ENCODE measurements around the gene ITGB7. TPM values are rescaled to one million over a fixed set of nuclear protein-coding genes. Genes with fewer than 3 reads are reported as not detected.

Gene ITGB7
- total and polyA plus RNA-seq, 5 donors from 2014 or later, result 279 to 382 (median 324) TPM

DNA sequence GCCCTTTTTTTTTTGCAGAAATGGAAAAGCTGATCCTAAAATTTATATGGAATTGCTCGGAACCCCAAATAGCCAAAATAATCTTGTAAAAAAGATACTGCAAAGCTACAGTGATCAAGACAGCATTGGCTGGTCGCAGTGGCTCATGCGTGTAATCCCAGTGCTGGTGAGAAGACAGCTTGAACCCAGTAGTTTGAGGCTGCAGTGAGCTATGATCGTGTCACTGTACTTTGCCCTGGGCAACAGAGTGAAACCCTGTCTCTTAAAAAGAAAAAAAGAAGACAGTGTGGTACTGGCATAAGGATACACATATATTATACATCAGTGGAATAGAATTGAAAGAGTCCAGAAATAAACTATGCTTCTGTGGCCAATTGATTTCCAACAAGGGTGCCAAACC, 5.4 kb downstream of the ITGB7 start:
- H3K27me3 Mint-ChIP-seq, result no peaks in the 10 kb centered on the region
- peaks cover 19 to 89% (median 54%) of the 10 kb centered on the region in 4 donors for H3K4me1 Mint-ChIP-seq
- H3K4me3 ChIP-seq (ENCODE audit: low read depth, low read length), result peak overlapping the region; percentile 55
- peaks cover 17% of the 10 kb centered on the region for H3K36me3 ChIP-seq (ENCODE audit: control insufficient read depth, insufficient read depth, low read length)
- DNase-seq (no peak), ATAC-seq (ENCODE audit: low read depth in 2 of 2) (no peak)
- peaks cover 86% of the 10 kb centered on the region for H3K4me1 ChIP-seq (ENCODE audit: control insufficient read depth, insufficient read depth, low read length, poor library complexity, severe bottlenecking)
- H3K9me3 Mint-ChIP-seq, result no peaks in the 10 kb centered on the region
- H3K9me3 ChIP-seq (ENCODE audit: control insufficient read depth in 2 of 2, low read length in 2 of 2), result no peaks in the 10 kb centered on the region
- peak overlapping the region in 2 of 3 donors; percentile 27 to 94 for H3K27ac Mint-ChIP-seq
- H3K27me3 ChIP-seq (ENCODE audit: control insufficient read depth, insufficient read depth, low read length), result no peaks in the 10 kb centered on the region
- H3K27ac ChIP-seq (ENCODE audit: insufficient read depth, low read length, poor library complexity, severe bottlenecking), result peak overlapping the region; percentile 76
- H3K4me3 Mint-ChIP-seq, result peak overlapping the region; percentile 23 to 82 (median 44)
- H3K36me3 Mint-ChIP-seq, result peaks cover 40% of the 10 kb centered on the region

DNA sequence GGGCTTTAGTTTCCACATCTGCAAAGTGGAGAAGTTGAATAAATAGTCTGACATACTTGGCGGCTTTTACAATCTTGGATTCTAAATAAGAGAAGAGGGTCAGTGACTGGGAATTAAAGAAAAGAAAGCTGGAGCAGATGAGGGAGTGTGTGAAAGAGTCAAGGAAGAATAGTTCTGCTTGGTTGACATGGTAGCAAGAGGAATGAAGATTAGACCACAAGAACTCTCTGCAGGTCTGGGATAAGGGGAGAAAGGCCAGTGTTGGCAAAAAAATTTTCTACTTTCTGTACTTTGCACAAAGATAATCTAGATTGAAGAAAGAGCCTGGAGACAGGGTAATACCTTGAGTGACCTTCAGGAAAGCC, 5.9 kb downstream of the ITGB7 start:
- H3K27me3 ChIP-seq (ENCODE audit: control insufficient read depth, insufficient read depth, low read length), result no peaks in the 10 kb centered on the region
- no peaks in the 10 kb centered on the region for H3K9me3 ChIP-seq (ENCODE audit: control insufficient read depth in 2 of 2, low read length in 2 of 2)
- ATAC-seq (ENCODE audit: low read depth in 2 of 2), result no peak
- H3K4me1 Mint-ChIP-seq, result peaks cover 18 to 90% (median 50%) of the 10 kb centered on the region in 4 donors
- H3K36me3 ChIP-seq (ENCODE audit: control insufficient read depth, insufficient read depth, low read length), result peaks cover 22% of the 10 kb centered on the region
- H3K27ac ChIP-seq (ENCODE audit: insufficient read depth, low read length, poor library complexity, severe bottlenecking), result peak overlapping the region; percentile 76
- DNase-seq, result no peak
- H3K27ac Mint-ChIP-seq, result peak overlapping the region; percentile 92 to 99 (median 94)
- H3K36me3 Mint-ChIP-seq, result peaks cover 42% of the 10 kb centered on the region
- peak overlapping the region; percentile 77 to 91 (median 86) for H3K4me3 Mint-ChIP-seq
- no peaks in the 10 kb centered on the region for H3K27me3 Mint-ChIP-seq
- H3K9me3 Mint-ChIP-seq, result no peaks in the 10 kb centered on the region
- H3K4me3 ChIP-seq (ENCODE audit: low read depth, low read length), result peak overlapping the region; percentile 55
- peaks cover 81% of the 10 kb centered on the region for H3K4me1 ChIP-seq (ENCODE audit: control insufficient read depth, insufficient read depth, low read length, poor library complexity, severe bottlenecking)

DNA sequence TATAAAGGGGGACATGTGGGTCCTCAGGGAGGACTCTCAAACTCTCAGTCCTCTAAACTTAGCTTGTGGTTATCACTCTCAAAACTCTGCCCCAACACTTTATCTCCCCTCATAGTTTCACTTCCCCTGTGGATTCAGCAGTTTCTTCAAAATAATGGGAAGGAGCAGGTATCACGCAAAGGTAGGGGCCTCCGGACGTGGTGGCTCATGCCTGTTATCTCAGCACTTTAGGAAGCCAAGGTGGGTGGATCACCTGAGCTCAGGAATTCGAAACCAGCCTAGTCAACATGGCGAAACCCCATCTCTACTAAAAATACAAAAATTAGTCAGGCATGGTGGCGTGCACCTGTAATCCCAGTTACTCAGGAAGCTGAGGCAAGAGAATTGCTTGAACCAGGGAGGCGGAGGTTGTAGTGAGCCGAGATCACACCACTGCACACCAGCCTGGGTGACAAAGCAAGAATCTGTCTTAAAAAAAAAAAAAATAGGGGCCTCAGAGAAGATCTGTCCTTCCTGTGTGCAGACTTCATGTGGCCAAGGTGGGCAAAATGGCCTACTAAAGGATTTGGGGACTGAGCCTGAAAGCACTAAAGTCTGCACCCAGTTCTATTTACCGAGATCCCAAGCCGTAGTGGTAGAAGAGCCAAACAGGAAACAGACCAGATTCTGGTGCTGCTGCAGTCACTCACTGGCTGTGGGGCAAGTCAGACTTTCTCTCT, 6.4 kb downstream of the ITGB7 start:
- Histone ChIP-seq H3K9me3 (ENCODE audit: control insufficient read depth in 2 of 2, low read length in 2 of 2) (no peaks in the 10 kb centered on the region), H3K27me3 (ENCODE audit: control insufficient read depth, insufficient read depth, low read length) (no peaks in the 10 kb centered on the region), H3K27ac (ENCODE audit: insufficient read depth, low read length, poor library complexity, severe bottlenecking) (peak overlapping the region; percentile 76), H3K4me1 (ENCODE audit: control insufficient read depth, insufficient read depth, low read length, poor library complexity, severe bottlenecking) (peaks cover 76% of the 10 kb centered on the region), H3K4me3 (ENCODE audit: low read depth, low read length) (peak overlapping the region; percentile 55), H3K36me3 (ENCODE audit: control insufficient read depth, insufficient read depth, low read length) (peaks cover 27% of the 10 kb centered on the region)
- Mint-ChIP-seq H3K4me3 (peak overlapping the region; percentile 77 to 91 (median 86)), H3K27me3 (no peaks in the 10 kb centered on the region), H3K4me1 (peaks cover 14 to 87% (median 46%) of the 10 kb centered on the region in 4 donors), H3K27ac (peak overlapping the region; percentile 92 to 99 (median 94)), H3K36me3 (peaks cover 43% of the 10 kb centered on the region), H3K9me3 (no peaks in the 10 kb centered on the region)
- ATAC-seq (ENCODE audit: low read depth in 2 of 2) (peak; percentile 57 to 72), DNase-seq (peak in 2 of 3 donors; percentile 49 to 71)

DNA sequence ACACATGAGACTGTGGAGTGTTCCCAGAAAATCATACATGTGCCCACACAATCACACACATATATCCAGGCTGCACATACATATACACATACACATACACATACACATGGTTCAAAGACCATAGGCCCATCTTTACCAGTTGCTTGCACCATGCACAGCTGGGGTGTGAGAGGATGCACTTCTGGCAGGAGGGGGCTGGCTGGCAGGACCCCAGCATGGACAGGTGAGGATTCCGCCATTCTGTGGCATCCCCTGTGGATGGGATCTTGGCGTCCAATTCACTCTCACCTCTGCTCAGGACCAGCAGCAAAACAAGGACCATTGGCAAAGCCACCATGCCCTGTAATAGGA, 7.0 kb downstream of the ITGB7 start:
- H3K4me3 Mint-ChIP-seq, result peak overlapping the region; percentile 77 to 91 (median 86)
- peaks cover 72% of the 10 kb centered on the region for H3K4me1 ChIP-seq (ENCODE audit: control insufficient read depth, insufficient read depth, low read length, poor library complexity, severe bottlenecking)
- no peak for ATAC-seq (ENCODE audit: low read depth in 2 of 2)
- H3K27me3 Mint-ChIP-seq, result no peaks in the 10 kb centered on the region
- DNase-seq, result no peak
- H3K4me1 Mint-ChIP-seq, result peaks cover 14 to 88% (median 42%) of the 10 kb centered on the region in 4 donors
- peak overlapping the region; percentile 55 for H3K4me3 ChIP-seq (ENCODE audit: low read depth, low read length)
- H3K27ac Mint-ChIP-seq, result peak overlapping the region; percentile 92 to 99 (median 94)
- peaks cover 48% of the 10 kb centered on the region for H3K36me3 Mint-ChIP-seq
- H3K27ac ChIP-seq (ENCODE audit: insufficient read depth, low read length, poor library complexity, severe bottlenecking), result peak overlapping the region; percentile 76
- H3K27me3 ChIP-seq (ENCODE audit: control insufficient read depth, insufficient read depth, low read length), result no peaks in the 10 kb centered on the region
- H3K9me3 Mint-ChIP-seq, result no peaks in the 10 kb centered on the region
- H3K9me3 ChIP-seq (ENCODE audit: control insufficient read depth in 2 of 2, low read length in 2 of 2), result no peaks in the 10 kb centered on the region
- H3K36me3 ChIP-seq (ENCODE audit: control insufficient read depth, insufficient read depth, low read length), result peaks cover 32% of the 10 kb centered on the region

DNA sequence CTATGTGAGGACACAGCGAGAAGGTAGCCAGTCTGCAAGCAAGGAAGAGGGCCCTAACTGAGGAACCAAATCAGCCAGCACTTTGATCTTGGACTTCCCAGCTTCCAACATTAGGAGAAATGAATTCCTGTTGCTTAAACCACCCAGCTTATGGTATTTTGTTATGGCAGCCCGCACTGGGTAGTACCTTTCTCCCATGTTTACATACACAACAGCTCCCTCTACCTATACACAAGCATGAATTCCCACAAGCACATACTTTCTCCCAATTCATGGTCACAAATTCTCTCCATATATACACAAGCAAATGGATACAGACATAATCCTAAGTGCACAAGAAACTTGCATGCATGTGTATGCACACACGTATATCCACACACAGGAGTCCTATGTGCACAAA, 7.4 kb downstream of the ITGB7 start:
- DNase-seq, result no peak
- peaks cover 68% of the 10 kb centered on the region for H3K4me1 ChIP-seq (ENCODE audit: control insufficient read depth, insufficient read depth, low read length, poor library complexity, severe bottlenecking)
- no peak for ATAC-seq (ENCODE audit: low read depth in 2 of 2)
- H3K36me3 ChIP-seq (ENCODE audit: control insufficient read depth, insufficient read depth, low read length), result peaks cover 36% of the 10 kb centered on the region
- no peaks in the 10 kb centered on the region for H3K9me3 ChIP-seq (ENCODE audit: control insufficient read depth in 2 of 2, low read length in 2 of 2)
- no peaks in the 10 kb centered on the region for H3K27me3 Mint-ChIP-seq
- peak overlapping the region; percentile 76 for H3K27ac ChIP-seq (ENCODE audit: insufficient read depth, low read length, poor library complexity, severe bottlenecking)
- H3K36me3 Mint-ChIP-seq, result peaks cover 52% of the 10 kb centered on the region
- peak overlapping the region; percentile 55 for H3K4me3 ChIP-seq (ENCODE audit: low read depth, low read length)
- peak overlapping the region; percentile 92 to 99 (median 94) for H3K27ac Mint-ChIP-seq
- peaks cover 14 to 85% (median 42%) of the 10 kb centered on the region in 4 donors for H3K4me1 Mint-ChIP-seq
- H3K27me3 ChIP-seq (ENCODE audit: control insufficient read depth, insufficient read depth, low read length), result no peaks in the 10 kb centered on the region
- no peaks in the 10 kb centered on the region for H3K9me3 Mint-ChIP-seq
- peak overlapping the region; percentile 77 to 91 (median 86) for H3K4me3 Mint-ChIP-seq

DNA sequence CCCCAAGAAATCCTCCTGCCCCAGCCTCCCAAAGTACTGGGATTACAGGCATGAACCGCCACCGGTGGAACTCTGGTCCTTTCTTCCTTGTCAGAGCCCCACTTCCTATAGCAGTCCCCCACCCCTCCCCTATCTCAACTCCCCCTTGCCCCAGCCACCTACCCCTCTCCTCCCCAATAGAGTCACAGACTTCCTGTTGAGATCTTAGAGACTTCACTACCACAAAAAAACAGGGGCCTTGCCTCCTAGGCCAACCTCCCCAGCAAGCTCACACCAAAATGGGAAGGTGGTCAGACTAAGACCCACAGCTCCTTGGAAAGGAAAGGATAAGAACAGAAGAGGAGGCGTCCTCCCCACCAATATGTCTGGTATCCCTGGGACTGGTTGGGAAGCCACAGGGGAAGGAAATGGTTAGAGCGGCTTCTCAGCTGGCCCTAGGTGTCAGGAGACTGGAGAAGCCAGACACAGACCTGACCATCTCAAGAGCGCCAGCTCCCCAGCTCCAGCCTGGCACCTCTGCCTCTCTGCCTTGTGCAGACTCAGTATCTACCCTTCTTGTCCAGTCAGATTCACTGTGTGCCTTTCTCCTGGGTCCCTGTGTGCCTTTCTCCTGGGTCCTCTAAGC, 8.5 kb downstream of the ITGB7 start:
- Histone ChIP-seq H3K9me3 (ENCODE audit: control insufficient read depth in 2 of 2, low read length in 2 of 2) (no peaks in the 10 kb centered on the region), H3K27me3 (ENCODE audit: control insufficient read depth, insufficient read depth, low read length) (no peaks in the 10 kb centered on the region), H3K4me1 (ENCODE audit: control insufficient read depth, insufficient read depth, low read length, poor library complexity, severe bottlenecking) (peaks cover 58% of the 10 kb centered on the region), H3K4me3 (ENCODE audit: low read depth, low read length) (peak overlapping the region; percentile 58), H3K36me3 (ENCODE audit: control insufficient read depth, insufficient read depth, low read length) (peaks cover 47% of the 10 kb centered on the region), H3K27ac (ENCODE audit: insufficient read depth, low read length, poor library complexity, severe bottlenecking) (peak overlapping the region; percentile 76)
- Mint-ChIP-seq H3K4me3 (peak overlapping the region; percentile 73 to 85 (median 81)), H3K9me3 (no peaks in the 10 kb centered on the region), H3K36me3 (peaks cover 59% of the 10 kb centered on the region), H3K27ac (peak overlapping the region; percentile 89 to 100 (median 94)), H3K27me3 (no peaks in the 10 kb centered on the region), H3K4me1 (peaks cover 14 to 77% (median 38%) of the 10 kb centered on the region in 4 donors)
- peak in 1 of 3 donors; percentile 74 for DNase-seq
- ATAC-seq (ENCODE audit: low read depth in 2 of 2), result peak; percentile 46 to 55

DNA sequence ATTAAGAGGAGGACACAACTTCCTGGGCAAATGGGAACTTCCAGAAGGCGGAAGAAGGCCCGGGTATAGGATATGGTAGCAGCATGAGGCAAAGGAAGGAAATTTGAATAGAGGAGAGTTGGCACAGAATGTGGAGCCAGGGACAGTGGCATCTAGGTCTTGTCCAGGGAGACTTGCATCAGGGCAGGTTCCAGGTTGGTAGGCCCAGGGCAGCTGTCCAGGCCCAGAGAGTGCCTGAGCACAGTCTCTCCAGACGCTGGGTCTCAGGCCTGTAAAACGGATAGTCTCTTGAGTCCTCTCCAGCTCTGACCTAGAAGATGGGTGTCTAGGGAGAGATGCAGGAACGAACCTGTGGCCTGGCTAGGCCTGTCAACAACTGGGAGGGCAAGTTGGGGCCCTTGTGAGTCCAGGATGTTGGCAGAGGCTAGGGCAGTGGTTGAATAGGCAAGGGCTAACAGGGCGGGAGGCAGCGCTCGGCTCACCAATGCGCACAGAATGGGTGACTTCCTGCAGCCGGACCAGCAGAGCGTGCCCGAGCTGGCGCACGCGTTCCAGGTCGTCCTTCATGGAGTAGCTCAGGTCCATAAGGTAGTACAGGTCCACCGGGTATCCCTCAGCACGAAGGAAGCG, 9.9 kb downstream of the ITGB7 start:
- no peak for DNase-seq
- peak overlapping the region in 3 of 4 donors; percentile 41 to 73 (median 54) for H3K4me3 Mint-ChIP-seq
- Histone ChIP-seq H3K4me1 (ENCODE audit: control insufficient read depth, insufficient read depth, low read length, poor library complexity, severe bottlenecking) (peaks cover 51% of the 10 kb centered on the region), H3K27me3 (ENCODE audit: control insufficient read depth, insufficient read depth, low read length) (no peaks in the 10 kb centered on the region), H3K36me3 (ENCODE audit: control insufficient read depth, insufficient read depth, low read length) (peaks cover 62% of the 10 kb centered on the region), H3K27ac (ENCODE audit: insufficient read depth, low read length, poor library complexity, severe bottlenecking) (peak overlapping the region; percentile 76), H3K4me3 (ENCODE audit: low read depth, low read length) (no peak overlapping the region), H3K9me3 (ENCODE audit: control insufficient read depth in 2 of 2, low read length in 2 of 2) (no peaks in the 10 kb centered on the region)
- H3K9me3 Mint-ChIP-seq, result no peaks in the 10 kb centered on the region
- peaks cover 59% of the 10 kb centered on the region for H3K36me3 Mint-ChIP-seq
- peak overlapping the region; percentile 80 to 90 (median 88) for H3K27ac Mint-ChIP-seq
- ATAC-seq (ENCODE audit: low read depth in 2 of 2), result no peak
- H3K4me1 Mint-ChIP-seq, result peaks cover 9 to 67% (median 32%) of the 10 kb centered on the region in 4 donors
- H3K27me3 Mint-ChIP-seq, result no peaks in the 10 kb centered on the region

Data from CD4-positive, CD25-positive, alpha-beta regulatory T cell (primary cell).